GM18907 (cell line): ENCODE measurements around the gene CUBN.

ENCODE experiments used
- ATAC-seq: cut with Tn5 transposase; IDR thresholded peaks from one replicate; pipeline ENCODE4 v1.9.1; 2021; ENCODE audit warnings: mild to moderate bottlenecking, moderate library complexity; ENCODE audit not compliant: unreplicated experiment

The CUBN gene

DNA sequence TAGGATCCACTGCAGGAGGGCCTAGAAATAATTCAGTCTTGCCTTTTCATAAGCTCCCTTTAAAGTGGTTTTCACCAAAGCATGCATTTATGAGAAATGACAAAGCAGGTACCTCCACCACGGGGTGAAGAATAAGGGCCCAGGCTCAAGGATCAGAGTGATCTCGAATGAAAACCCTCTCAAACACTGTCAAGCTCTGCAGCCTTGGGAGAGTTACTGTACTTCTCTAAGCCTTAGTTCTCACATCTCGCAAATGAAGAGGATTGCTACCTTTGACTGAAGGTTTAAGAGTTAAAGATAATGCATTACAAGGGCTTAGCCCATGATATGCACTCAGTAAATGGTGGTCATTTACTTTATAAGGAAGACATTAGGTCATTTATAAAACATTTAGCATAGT, 81.7 kb downstream of the CUBN start:
- no peak for ATAC-seq

DNA sequence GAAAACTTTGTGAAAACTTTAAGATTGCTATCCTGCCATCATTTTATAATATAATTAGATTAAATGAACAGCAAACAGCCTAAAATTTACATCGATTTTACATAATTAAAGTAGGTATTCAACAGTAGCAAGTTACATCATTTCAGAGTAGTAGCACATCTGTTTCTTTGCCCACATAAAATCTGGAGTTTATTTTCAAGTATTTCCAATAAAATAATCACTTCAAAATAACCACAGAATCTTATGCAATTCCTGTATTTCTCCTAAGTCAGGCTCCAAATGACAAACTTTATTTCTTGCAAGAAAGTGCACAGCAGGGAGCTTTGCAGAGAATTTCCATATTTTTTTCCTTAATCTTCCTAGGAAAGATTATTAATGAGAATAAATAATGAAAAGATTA, 82.6 kb downstream of the CUBN start:
- no peak for ATAC-seq

DNA sequence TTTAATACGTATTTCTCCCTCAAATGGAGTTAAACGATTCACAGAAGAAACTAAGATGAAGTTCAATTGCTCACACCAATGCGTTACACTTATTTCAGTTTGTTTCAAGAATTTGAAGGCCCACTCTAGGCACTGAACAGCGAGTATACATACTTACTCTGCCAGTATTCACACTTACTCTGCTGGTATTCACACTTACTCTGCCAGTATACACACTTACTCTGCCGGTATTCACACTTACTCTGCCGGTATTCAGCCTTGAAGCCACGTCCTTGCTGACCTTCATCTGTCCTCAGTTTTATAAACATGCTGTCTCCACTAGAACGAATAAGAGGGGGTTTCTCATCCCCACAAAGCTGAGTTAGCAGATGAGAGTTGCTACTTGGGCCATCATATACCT, 86.0 kb downstream of the CUBN start:
- ATAC-seq = no peak

DNA sequence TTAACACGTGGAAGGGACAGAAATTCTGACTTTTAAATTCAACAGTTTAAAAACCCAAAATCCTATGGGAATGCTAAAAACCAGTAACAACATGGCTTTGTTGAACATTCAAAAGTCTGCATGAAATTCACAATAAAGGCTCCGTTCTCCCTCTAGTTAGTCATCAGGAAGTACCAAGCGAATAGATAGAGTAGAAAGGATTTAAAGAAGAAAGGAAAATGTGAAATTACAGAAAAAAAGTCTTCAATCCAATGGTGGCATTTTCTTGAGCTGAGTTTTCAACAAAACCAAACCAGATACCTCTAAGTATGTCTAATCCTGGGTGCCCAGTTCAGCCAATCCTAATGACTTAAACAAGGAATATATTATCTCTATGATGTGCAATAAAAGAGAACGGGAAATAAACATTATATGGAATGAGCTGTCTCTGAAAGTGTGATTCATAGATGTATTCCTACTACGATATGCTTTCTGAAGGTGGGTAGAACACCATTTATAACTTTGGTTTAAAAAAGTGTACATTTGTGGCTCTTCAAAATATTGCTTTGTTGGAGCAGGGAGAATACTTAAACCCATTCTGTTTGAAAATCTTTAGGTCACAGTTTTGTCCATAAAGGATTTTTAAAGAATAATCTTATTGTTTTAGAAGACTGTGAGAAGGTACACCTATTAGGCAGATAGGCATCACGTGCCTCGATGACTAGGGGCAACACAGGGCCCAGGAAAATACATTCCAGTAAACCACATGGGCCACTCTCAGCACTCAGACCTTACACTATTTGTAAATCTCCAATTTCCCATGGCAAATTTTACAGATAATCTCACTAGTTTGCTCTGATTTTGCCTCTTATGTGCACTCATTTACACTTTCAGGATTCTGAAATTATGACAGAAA, 87.7 kb downstream of the CUBN start:
- no peak for ATAC-seq

DNA sequence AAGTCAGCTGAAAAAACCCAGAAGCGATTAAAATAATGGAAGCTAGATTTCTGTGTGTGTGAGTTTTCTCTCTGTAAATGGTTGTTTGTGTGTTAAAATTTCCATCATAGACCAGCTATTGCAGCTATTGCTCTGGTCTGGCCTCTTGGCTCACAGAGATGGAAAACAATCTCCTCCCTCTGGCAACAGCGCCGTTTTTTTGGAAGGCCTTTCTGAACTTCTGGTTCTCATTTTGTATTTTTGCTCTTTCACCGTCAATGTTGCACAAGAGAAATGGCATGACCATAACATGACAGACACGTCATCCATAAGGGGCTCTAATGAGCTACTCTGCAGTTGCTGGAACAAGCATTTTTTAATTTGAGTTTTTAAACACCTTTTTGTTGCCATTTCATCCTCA, 91.0 kb downstream of the CUBN start:
- ATAC-seq = no peak

DNA sequence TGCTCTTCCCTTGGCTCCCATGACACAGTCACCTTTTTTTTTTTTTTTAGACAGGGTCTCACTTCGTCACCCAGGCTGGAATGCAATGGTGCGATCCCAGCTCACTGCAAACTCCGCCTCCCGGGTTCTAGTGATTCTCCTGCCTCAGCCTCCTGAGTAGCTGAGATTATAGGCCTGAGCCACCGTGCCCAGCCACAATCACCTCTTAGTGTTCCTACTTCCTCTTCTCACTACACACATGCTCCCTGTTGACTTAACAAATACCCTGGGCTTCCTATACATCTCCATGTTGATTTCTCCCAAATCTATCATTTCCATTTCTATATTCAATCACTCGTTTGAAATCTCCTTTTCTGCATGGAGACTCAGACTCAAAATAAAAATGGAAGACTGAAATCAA, 91.7 kb downstream of the CUBN start:
- no peak for ATAC-seq

DNA sequence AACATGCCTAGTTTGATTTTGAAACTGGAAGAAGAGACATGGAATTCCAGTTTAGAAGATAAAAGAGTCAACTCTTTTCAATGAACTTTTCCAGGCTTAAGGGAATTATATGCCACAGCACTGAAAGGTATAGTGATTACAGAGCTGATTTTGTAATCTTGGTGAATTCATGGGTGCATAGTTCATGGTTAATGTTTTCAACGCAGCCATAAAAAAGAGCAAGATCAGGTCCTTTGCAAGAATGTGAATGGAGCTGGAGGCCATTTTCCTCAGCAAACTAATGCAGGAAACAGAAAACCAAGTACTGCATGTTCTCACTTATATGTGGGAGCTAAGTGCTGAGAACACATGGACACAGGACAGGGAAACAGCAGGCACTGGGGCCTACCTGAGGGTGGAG, 94.2 kb downstream of the CUBN start:
- no peak for ATAC-seq

- no peak for ATAC-seq
Measured at GRCh38 chr10:17033529-17034260, 95.9 kb downstream of the CUBN start.

DNA sequence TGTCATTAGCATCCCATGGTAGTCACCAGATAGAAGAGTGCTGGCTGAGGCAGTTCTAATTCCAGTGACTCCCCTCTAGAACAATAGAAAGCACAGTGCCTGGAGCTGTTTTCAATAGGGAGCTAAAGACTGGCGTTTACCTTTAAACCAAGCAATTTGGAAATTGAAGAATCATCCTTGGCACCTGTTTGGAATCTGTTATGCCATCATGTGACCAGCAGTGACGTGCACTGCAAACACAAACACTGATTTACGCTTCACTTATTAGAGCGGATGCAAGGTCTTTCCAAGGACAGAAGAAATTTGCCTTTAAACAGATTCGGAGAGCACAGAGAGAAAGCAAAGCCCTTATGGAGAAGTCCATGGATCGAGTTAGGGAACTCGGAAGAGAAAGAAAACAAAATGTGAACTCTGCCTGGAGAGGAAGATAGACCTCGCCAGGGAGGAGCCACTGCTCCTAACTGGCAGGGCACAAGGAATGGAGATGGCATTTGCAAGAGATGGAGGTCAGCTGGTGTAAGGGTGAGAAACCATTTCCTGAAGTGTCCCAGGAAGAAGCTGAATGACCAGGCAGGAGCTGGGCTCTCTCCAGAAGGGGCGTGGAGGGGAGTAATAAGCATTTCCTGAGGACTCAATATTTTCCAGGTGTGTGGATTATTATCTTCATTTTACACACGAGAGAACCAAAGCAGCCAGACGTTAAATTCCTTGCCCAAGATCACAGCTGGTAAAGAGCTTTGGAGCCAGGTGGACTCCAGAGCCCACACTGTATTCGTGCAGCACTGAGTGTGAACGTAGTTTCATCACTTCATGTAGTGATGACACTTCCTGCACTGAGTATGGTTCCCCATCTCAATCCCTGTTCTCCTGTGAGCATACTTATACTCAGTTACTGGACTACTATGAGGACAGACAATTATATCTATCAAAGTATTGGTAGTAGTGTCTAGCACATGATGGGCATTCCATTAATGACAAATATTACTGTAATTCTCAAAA, 97.7 kb downstream of the CUBN start:
- no peak for ATAC-seq

- peak; percentile 42 for ATAC-seq
Measured at GRCh38 chr10:17029581-17030271, 99.9 kb downstream of the CUBN start.

DNA sequence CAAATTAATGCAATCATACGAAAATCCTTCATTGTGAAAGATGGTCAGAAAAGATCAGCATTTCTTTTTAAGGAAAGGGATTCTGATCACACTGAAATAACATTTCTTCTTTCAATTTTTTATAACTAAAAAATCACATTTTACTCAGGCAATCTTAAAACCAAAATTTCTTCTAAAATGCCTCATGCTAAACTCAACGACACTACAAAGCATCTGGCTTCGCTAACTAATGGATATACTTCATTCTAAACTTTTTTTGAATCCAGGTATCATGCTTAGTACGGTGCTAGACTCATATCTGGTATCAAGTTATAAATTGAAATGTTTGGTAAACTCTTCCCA, 100.4 kb downstream of the CUBN start:
- ATAC-seq = no peak

- no peak for ATAC-seq
Measured at GRCh38 chr10:17028798-17029197, 100.8 kb downstream of the CUBN start.

DNA sequence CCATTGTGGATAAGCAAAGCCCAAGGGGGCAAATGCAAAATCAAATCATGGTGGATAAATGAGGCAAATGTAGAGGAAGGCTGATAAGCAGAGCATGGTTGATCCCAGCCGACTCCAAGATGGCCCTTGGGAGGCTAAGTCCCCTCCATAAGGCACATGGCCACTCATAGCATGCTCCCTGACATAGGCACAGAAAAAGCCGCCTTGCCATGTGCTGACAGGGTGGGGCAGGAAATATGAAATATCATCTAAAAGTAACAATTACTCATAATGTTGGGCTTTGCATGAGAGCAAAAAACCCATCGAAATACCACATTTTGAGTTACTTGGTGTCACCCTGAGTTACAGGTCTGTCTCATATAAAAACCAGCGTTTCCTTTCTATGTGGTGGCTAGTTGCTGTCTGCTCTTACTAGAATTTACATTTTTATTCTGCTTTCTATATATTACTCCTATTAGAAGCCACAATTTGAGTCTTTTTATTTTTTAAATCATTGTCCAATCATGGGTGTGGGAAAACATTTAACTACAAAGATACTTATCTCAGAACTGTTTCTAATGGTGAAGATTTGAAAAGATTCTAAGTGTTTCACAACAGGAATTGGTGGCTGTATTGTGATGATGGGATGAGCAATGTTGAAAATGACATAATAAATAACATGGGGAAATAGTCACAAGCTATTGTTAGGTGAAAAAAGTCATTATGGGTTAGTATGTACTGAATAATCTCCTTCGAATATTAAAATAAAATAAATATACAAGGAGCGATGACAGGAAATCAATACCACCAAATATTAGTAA, 102.7 kb downstream of the CUBN start:
- ATAC-seq = peak; percentile 72

- ATAC-seq = no peak
Measured at GRCh38 chr10:17025444-17026295, 103.9 kb downstream of the CUBN start.

DNA sequence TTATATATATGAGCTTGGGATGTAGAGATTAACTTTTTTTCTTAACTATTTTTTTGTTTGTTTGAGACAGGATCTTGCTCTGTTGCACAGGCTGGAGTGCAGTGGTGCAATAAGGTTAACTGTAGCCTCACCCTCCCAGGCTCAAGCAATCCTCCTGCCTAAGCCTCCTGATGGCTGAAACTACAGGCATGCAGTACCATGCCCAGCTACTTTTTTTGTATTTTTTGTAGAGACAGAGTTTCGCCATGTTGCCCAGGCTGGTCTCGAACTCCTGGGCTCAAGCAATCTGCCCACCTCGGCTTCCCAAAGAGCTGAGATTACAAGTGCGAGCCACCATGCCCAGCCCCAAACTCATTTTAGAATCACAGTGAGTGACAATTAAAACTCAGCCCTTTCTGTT, 105.2 kb downstream of the CUBN start:
- ATAC-seq = no peak

GRCh38 chr10:17023386-17024298, 106.0 kb downstream of the CUBN start:
- ATAC-seq = peak; percentile 96

GRCh38 chr10:17022896-17023295, 106.7 kb downstream of the CUBN start:
- ATAC-seq = no peak

- ATAC-seq = no peak
Measured at GRCh38 chr10:17022466-17022825, 107.2 kb downstream of the CUBN start.
